Heart right ventricle (tissue), 16 donors: ENCODE measurements around the gene PPP3CA. TPM values are rescaled to one million over a fixed set of nuclear protein-coding genes. Genes with fewer than 3 reads are reported as not detected.

Experiments used
- ATAC-seq, 8 donors: fragments of 200-7000 bp; cut with Tn5 transposase; one replicate each; pipeline ENCODE4 v1.9.1; 2020; ENCODE audit warnings: mild to moderate bottlenecking in 8 of 8, moderate library complexity in 8 of 8, moderate number of reproducible peaks in 1 of 8
- DNase-seq, 2 donors: peaks; one replicate each; pipeline ENCODE4 v3.0.0-alpha.2; 2020
- H3K27ac ChIP-seq, 10 donors: fragments of 200-600 bp; sonication (generic) in 2 of 10; one replicate each; pipeline versions ENCODE4 v1.5.0 to v1.8.0; 2020 to 2022; ENCODE audit warnings: mild to moderate bottlenecking in 3 of 10
- H3K27me3 ChIP-seq, 7 donors: fragments of 200-600 bp; one replicate each; pipeline ENCODE4 v1.8.0; 2021 to 2022; ENCODE audit warnings: mild to moderate bottlenecking in 2 of 7
- H3K36me3 ChIP-seq, 9 donors: fragments of 200-600 bp; sonication (generic) in 1 of 9; one replicate each; pipeline versions ENCODE4 v1.5.0 to v1.8.0; 2020 to 2022; ENCODE audit warnings: mild to moderate bottlenecking in 2 of 9
- H3K4me1 ChIP-seq, 9 donors: fragments of 200-600 bp; sonication (generic) in 1 of 9; one replicate each; pipeline versions ENCODE4 v1.5.0 to v1.8.0; 2020 to 2022; ENCODE audit warnings: mild to moderate bottlenecking in 4 of 9
- H3K4me3 ChIP-seq, 10 donors: fragments of 200-600 bp; sonication (generic) in 2 of 10; one replicate each; pipeline versions ENCODE4 v1.5.0 to v1.8.0; 2020 to 2022; ENCODE audit warnings: mild to moderate bottlenecking in 7 of 10, moderate library complexity in 2 of 10
- H3K9me3 ChIP-seq, 11 donors: fragments of 200-600 bp in 10 of 11; sonication (generic) in 2 of 11; one replicate each; pipeline versions ENCODE4 v1.5.0 to v1.8.0; 2013 to 2022; ENCODE audit warnings: mild to moderate bottlenecking in 2 of 11, control low read depth in 1 of 11, moderate library complexity in 1 of 11
- CTCF ChIP-seq, 9 donors: fragments of 200-600 bp; sonication (generic) in 2 of 9; IDR thresholded peaks; one replicate each; pipeline versions ENCODE4 v1.5.0 to v1.8.0; 2021 to 2022; ENCODE audit warnings: antibody characterized with exemption in 9 of 9, mild to moderate bottlenecking in 5 of 9, moderate library complexity in 1 of 9
- WGBS, 2 donors: extraction: QIAGEN DNeasy Blood & Tissue Kit; methylation state at CpG; one replicate each; pipeline ENCODE4 v1.1.7; 2013; ENCODE audit warnings: inconsistent platforms in 1 of 2; 5-methylcytosine and 5-hydroxymethylcytosine counted together
- intact Hi-C, 10 donors: fragments of 100-400 bp; cut with DNase I; formaldehyde crosslinking; loops; one replicate each; pipeline versions ENCODE4 v1.11.1 to v1.14.2; 2022
- polyA plus RNA-seq, 2 donors: library from polyadenylated mRNA; stranded (reverse); fragments of 200-250 nt; gene quantifications; one replicate each; pipeline ENCODE4 v1.2.3, GENCODE V29; 2013
- total RNA-seq, 10 donors: library from RNA; stranded (reverse); fragmentation: NEBNext Ultra II Directional in 3 of 10; extraction: Animal tissue kit (Norgen Biotek cat#: 25700) in 3 of 10; gene quantifications; one replicate each; pipeline versions ENCODE4 v1.2.1 to v1.2.4, GENCODE V29; 2021 to 2023
- donor health status: Arrhythmogenic right ventricular cardiomyopathy.
- donor health status: ischemic (EF 13 %, LVEDD 7.1; RV severe dilation, severe dysfunction).
- donor health status: healthy with polysubstance abuse.
- donor health status: DM: no; HTN: yes; CAD: no.
- donor health status: DM: no; HTN: no; CAD: no.
- donor health status: ischemic (EF 25% LVEDD 6.9; RV normal size, moderate dysfunction).
- donor health status: ischemic (EF 25% LVEDD 5.7; RV mildly dilated, moderate dysfunction).
- donor health status: healthy.
- donor health status: DM: yes; HTN: yes; CAD: no.
- donor health status: Ischemic cardiomyopathy.
- donor health status: ischemic (EF 35%, LVEDD 5.7; RV mildly dilated, moderate dysfunction).
- donor health status: nonischemic (EF 11% LVEDD 7.7; RV severe dilation, severe dysfunction).
- donor health status: DM: yes; HTN: yes; CAD: no.
- donor health status: PGD.
- donor health status: ischemic (EF 29% LVEDD 5.4; RV normal size, mild dysfunction).
- donor health status: nonischemic (EF 23%, LVEDD 6.1; RV moderate dilation, normal function).

The PPP3CA gene
- total and polyA plus RNA-seq, 12 donors: 8.1 to 30.8 (median 19.1) TPM

DNA sequence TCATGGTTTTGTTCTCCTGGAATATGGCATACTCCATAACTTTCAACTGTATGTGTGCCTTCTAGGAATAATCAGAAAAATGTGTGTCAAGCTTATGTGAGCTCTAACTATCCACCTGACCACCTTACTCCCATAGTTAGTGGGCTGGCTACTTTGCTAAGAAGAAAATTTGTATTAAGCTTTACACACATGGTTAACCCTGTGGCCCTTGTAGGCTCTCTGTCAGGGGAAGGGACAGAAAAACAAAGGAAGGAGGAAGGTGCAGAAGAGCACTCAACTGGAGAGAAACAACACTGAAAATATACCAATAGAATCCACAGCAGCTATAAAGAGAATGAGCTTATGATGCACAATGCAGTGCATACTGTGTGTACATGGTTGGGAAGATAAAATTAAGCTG, 84.6 kb downstream of the PPP3CA start:
- no peaks in the 10 kb centered on the region for H3K36me3 ChIP-seq
- H3K4me3 ChIP-seq: no peak overlapping the region
- TF ChIP-seq CTCF (IDR thresholded peaks at IDR 0.05): no peak
- peaks cover 0 to 38% (median 16%) of the 10 kb centered on the region in 9 donors for H3K4me1 ChIP-seq
- ATAC-seq (no peak), DNase-seq (no peak)
- no peak overlapping the region for H3K27ac ChIP-seq
- no peaks in the 10 kb centered on the region for H3K27me3 ChIP-seq
- intact Hi-C loops: no loop called here
- no peaks in the 10 kb centered on the region for H3K9me3 ChIP-seq

GRCh38 chr4:101259876-101260275, 87.5 kb downstream of the PPP3CA start:
- no peaks in the 10 kb centered on the region for H3K36me3 ChIP-seq
- no peak for DNase-seq
- peaks cover 0 to 53% (median 27%) of the 10 kb centered on the region in 9 donors for H3K4me1 ChIP-seq
- no peak overlapping the region for H3K4me3 ChIP-seq
- H3K9me3 ChIP-seq: no peaks in the 10 kb centered on the region
- H3K27ac ChIP-seq: no peak overlapping the region
- intact Hi-C loops: no loop called here
- 53 to 64% methylated on average over 4 of the region's 4 CpGs for WGBS, 2 donors
- ATAC-seq: peak in 1 of 8 donors; percentile 25
- no peaks in the 10 kb centered on the region for H3K27me3 ChIP-seq
- TF ChIP-seq CTCF (IDR thresholded peaks at IDR 0.05): no peak

DNA sequence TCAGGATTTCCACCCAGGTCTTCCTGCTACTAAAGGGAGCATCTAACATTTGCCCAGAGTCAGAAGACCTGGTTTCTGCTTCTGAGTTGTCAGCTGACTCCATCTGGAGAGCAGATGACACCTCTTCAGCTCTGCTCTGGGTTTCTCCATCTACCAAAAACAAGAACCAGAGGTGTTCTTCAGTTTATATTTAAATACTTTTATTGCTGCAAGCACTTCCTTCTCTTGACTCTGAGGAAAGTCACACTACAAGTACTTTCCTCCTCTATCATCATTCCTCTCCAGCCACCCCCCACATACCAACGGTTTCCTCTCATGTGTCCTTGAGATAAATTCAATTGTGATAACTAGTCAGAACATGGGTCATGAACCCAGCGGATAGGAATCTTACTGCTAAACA, 88.4 kb downstream of the PPP3CA start:
- 41 to 50% methylated on average over 2 of the region's 2 CpGs for WGBS, 2 donors
- intact Hi-C loops: no loop called here
- Histone ChIP-seq H3K4me3 (no peak overlapping the region), H3K27me3 (no peaks in the 10 kb centered on the region), H3K9me3 (no peaks in the 10 kb centered on the region), H3K27ac (no peak overlapping the region), H3K36me3 (no peaks in the 10 kb centered on the region), H3K4me1 (peaks cover 0 to 52% (median 27%) of the 10 kb centered on the region in 9 donors)
- no peak for TF ChIP-seq CTCF (IDR thresholded peaks at IDR 0.05)
- ATAC-seq: no peak
- no peak for DNase-seq

DNA sequence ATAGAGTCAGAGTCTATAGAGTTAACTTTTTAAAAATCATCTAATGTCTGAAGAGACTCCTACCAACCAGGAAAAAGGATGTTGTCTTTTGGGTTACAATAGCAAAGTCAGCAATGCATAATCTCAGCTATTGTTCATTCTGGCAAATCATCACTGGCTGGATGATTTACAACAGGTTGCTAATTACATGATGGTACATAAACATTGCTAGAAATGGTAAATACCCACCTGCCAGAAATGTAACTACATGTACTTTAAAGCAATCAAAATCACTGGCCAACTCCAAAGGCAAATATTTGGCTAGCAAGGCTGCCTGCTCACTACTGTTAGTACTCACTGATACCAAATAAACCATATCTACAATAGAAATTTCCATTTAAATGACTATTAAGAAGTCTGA, 91.1 kb downstream of the PPP3CA start:
- Histone ChIP-seq H3K27ac (no peak overlapping the region), H3K4me3 (no peak overlapping the region), H3K4me1 (peaks cover 0 to 71% (median 35%) of the 10 kb centered on the region in 9 donors), H3K9me3 (no peaks in the 10 kb centered on the region), H3K27me3 (no peaks in the 10 kb centered on the region), H3K36me3 (no peaks in the 10 kb centered on the region)
- intact Hi-C loops: no loop called here
- TF ChIP-seq CTCF (IDR thresholded peaks at IDR 0.05): no peak
- ATAC-seq: peak in 2 of 8 donors; percentile 35 to 44
- DNase-seq: no peak

DNA sequence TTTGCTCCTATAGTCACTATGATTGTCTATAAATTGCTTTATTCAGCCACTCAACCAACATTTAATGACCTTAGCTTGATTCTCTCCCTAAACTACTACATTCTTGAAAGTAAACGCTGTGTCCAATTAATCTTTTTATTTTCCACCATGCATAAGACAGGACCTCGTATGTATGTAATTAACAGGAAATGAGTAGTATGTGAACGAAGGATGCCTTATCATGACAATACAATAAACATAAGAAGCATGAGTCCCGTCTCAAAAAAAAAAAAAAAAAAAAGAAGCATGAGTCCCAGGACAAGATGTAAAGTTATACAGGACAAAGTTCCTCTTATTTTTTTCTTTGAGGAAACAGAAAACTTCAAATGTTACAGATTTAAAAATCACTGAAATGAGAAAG, 92.5 kb downstream of the PPP3CA start:
- Histone ChIP-seq H3K9me3 (no peaks in the 10 kb centered on the region), H3K27ac (no peak overlapping the region), H3K4me1 (peaks cover 0 to 70% (median 32%) of the 10 kb centered on the region in 9 donors), H3K4me3 (peak overlapping the region in 1 of 10 donors; percentile 13), H3K36me3 (no peaks in the 10 kb centered on the region), H3K27me3 (no peaks in the 10 kb centered on the region)
- 52 to 65% methylated on average over 4 of the region's 4 CpGs for WGBS, 2 donors
- no peak for TF ChIP-seq CTCF (IDR thresholded peaks at IDR 0.05)
- DNase-seq (no peak), ATAC-seq (no peak)
- intact Hi-C loops: no loop called here
